K562 (cell line): ENCODE data around the gene FAM186B. TPM values are rescaled to one million over a fixed set of nuclear protein-coding genes. Genes with fewer than 3 reads are reported as not detected.
A peak's percentile ranks its signal among the peaks of the same experiment; 100 is the strongest.

Experiments
- CXXC5 ChIP-seq: fragments of 250-450 bp; sonication (Bioruptor Pico); IDR thresholded peaks from 2 replicates; pipeline ENCODE4 v1.8.0; 2022; ENCODE audit warnings: inconsistent platforms, mild to moderate bottlenecking, moderate library complexity
- DACH1 ChIP-seq: fragments of 450-650 bp; IDR thresholded peaks from 2 replicates; pipeline ENCODE4 v1.6.1; 2018; ENCODE audit not compliant: partially characterized antibody
- E2F6 ChIP-seq, 2 experiments: IDR thresholded peaks; 2 replicates each; pipeline ENCODE4 v1.6.1; 2011; ENCODE audit warnings: borderline replicate concordance in 1 of 2, control low read depth in 1 of 2, low read depth in 1 of 2, low read length in 1 of 2, mild to moderate bottlenecking in 1 of 2, mixed read lengths in 1 of 2, moderate library complexity in 1 of 2; ENCODE audit not compliant: insufficient read depth in 1 of 2, insufficient read length in 1 of 2, poor library complexity in 1 of 2, severe bottlenecking in 1 of 2; ENCODE audit errors: extremely low read depth in 1 of 2
- GABPA ChIP-seq: fragments of 200-800 bp; sonication (Bioruptor generic); conservative IDR thresholded peaks from 2 replicates; pipeline ENCODE4 v1.6.1; 2016; ENCODE audit warnings: low read depth, missing genetic modification characterization, missing compliant biosample characterization
- HNRNPK ChIP-seq: fragments of 200-400 bp; formaldehyde crosslinking; IDR thresholded peaks from one replicate; pipeline ENCODE4 v1.6.1; 2018; ENCODE audit warnings: mild to moderate bottlenecking, low read depth, low read length; ENCODE audit not compliant: poor library complexity, severe bottlenecking
- ILK ChIP-seq: fragments of 450-650 bp; IDR thresholded peaks from 2 replicates; pipeline ENCODE4 v1.6.1; 2016; ENCODE audit warnings: missing genetic modification characterization, low read depth, mild to moderate bottlenecking, missing compliant biosample characterization, moderate library complexity, borderline replicate concordance
- MBD2 ChIP-seq: sonication (generic); IDR thresholded peaks from 2 replicates; pipeline ENCODE4 v1.6.1; 2016; ENCODE audit warnings: low read depth, borderline replicate concordance
- MTF1 ChIP-seq: fragments of 250-450 bp; sonication (Bioruptor Pico); IDR thresholded peaks from 2 replicates; pipeline ENCODE4 v1.9.0; 2021; ENCODE audit warnings: moderate library complexity, mild to moderate bottlenecking, inconsistent platforms, borderline replicate concordance
- PML ChIP-seq: IDR thresholded peaks from 2 replicates; pipeline ENCODE4 v1.6.1; 2012; ENCODE audit warnings: low read length, inconsistent platforms
- POLR2AphosphoS5 ChIP-seq: IDR thresholded peaks from 2 replicates; pipeline ENCODE4 v1.6.1; 2011; ENCODE audit warnings: mild to moderate bottlenecking, low read depth, low read length, moderate library complexity; ENCODE audit not compliant: control insufficient read depth, insufficient read depth
- PPARD ChIP-seq: fragments of 250-450 bp; sonication (Bioruptor Pico); IDR thresholded peaks from 2 replicates; pipeline ENCODE4 v1.8.0; 2022; ENCODE audit warnings: inconsistent platforms, mild to moderate bottlenecking, moderate library complexity
- PREB ChIP-seq: sonication (generic); formaldehyde crosslinking; IDR thresholded peaks from 2 replicates; pipeline ENCODE4 v1.8.1; 2023; ENCODE audit warnings: mild to moderate bottlenecking, missing genetic modification reagents
- PTRF ChIP-seq: fragments of 450-650 bp; IDR thresholded peaks from 2 replicates; pipeline ENCODE4 v1.6.1; 2016; ENCODE audit warnings: mild to moderate bottlenecking, missing genetic modification characterization, missing compliant biosample characterization
- RCOR1 ChIP-seq, 2 experiments: IDR thresholded peaks; 2 replicates each; pipeline ENCODE4 v1.6.1; 2012; ENCODE audit warnings: low read depth in 2 of 2, low read length in 2 of 2, borderline replicate concordance in 1 of 2, improper control_type of control experiment in 1 of 2
- TBP ChIP-seq: optimal IDR thresholded peaks from 2 replicates; pipeline ENCODE3; 2011; ENCODE audit warnings: low read depth, low read length, improper control_type of control experiment
- TEAD4 ChIP-seq, 2 experiments: sonication (generic) in 1 of 2; formaldehyde crosslinking in 1 of 2; IDR thresholded peaks; 2 replicates each; pipeline versions ENCODE4 v1.6.1 to v1.8.0; 2012 to 2022; ENCODE audit warnings: borderline replicate concordance in 1 of 2, inconsistent platforms in 1 of 2, low read length in 1 of 2, mild to moderate bottlenecking in 1 of 2, missing genetic modification reagents in 1 of 2
- ZBTB9 ChIP-seq: fragments of 450-650 bp; formaldehyde crosslinking; IDR thresholded peaks from 2 replicates; pipeline ENCODE4 v1.4.0; 2020; ENCODE audit warnings: mild to moderate bottlenecking, moderate library complexity
- ZNF75A ChIP-seq: fragments of 450-650 bp; formaldehyde crosslinking; IDR thresholded peaks from 2 replicates; pipeline ENCODE4 v1.4.0; 2020; ENCODE audit warnings: mild to moderate bottlenecking
- polyA plus RNA-seq, 8 experiments: library from polyadenylated mRNA; depleted of rRNA in 4 of 8; stranded (reverse) in 5 of 8; unstranded in 3 of 8; fragments of >200 nt; fragmentation: Nextera tagmentation in 2 of 8; fragmentation: Illumina TruSeq in 1 of 8; extraction: Ambion mirVana in 2 of 8; extraction: Trizol in 1 of 8; gene quantifications; 2 replicates each; pipeline versions ENCODE4 v1.2.1 to v1.2.3, GENCODE V29; 2011 to 2014; ENCODE audit warnings: inconsistent platforms in 1 of 8, missing spikeins in 1 of 8
- total RNA-seq, 7 experiments: library from RNA; depleted of rRNA in 6 of 7; stranded (reverse); fragments of >200 nt in 6 of 7; fragmentation: Illumina TruSeq in 2 of 7; extraction: Trizol in 2 of 7; gene quantifications; 2 replicates each; pipeline versions ENCODE4 v1.2.1 to v1.2.3, GENCODE V29; 2011 to 2021; ENCODE audit warnings: low replicate concordance in 1 of 7
- TF ChIP-seq, protein P1 (sequence below), 3 experiments: IDR thresholded peaks in 2 of 3; conservative IDR thresholded peaks in 1 of 3; 2 replicates each; pipeline ENCODE4 v1.5.1; 2011 to 2012; ENCODE audit warnings: low read length in 3 of 3, mild to moderate bottlenecking in 3 of 3, control low read depth in 2 of 3, improper control_type of control experiment in 1 of 3, inconsistent platforms in 1 of 3, low read depth in 1 of 3, mixed read lengths in 1 of 3, moderate library complexity in 1 of 3; ENCODE audit not compliant: insufficient read depth in 2 of 3

Gene FAM186B
- total and polyA plus RNA-seq, 9 of the 15 experiments (the other 6 are each of a cell fraction or from before 2014, with no cell fraction given) = 0.07 to 0.42 (median 0.15) TPM

DNA sequence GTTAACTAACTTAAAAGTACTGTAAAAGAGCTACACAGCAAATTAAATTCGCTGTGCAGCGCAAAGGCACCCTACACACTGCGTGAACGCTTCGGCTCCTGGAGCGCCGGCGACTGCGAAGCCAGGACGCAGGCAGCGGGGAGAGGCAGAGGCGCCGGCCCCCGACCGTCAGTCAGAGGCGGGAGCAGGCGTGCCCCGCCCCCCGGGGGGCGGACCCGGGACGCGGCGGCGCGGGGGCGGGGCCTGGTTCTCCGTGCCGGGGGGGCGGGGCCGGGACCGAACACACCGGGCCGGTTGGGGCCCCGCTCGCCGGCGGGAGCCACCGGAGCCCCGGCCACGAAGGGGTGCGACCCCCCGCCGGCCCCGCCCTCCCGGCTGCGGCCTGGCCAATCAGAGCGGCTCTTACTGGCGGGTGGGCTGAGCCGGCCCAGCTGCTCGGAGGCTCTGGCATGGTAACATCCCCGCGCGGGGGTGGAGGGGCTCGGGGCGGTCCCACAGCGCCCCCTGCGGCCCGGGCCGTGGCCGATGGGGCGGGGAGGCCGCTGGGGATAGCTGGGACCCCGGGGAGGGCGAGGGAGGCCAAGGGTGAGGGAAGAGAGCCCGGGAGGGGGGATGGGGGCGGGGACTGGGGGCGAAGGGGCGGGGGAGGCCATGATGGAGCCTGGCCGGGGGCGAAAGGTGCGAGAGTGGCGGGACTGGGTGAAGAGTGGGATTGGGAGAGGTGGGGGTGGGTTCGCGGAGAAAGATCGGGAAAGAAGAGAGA, 17.9 kb upstream of the FAM186B start, which contains the start of gene PRPF40B (continued):
- TF ChIP-seq ZBTB9 (CRISPR knock-in tag) (0 out of 2 replicates have a peak, but pooled peaks have one; percentile 36), DACH1 (peak; percentile 76), CXXC5 (CRISPR knock-in tag) (peak; percentile 94), ZNF75A (CRISPR knock-in tag) (no peak), MBD2 (0 out of 2 replicates have a peak, but pooled peaks have one; percentile 34), HNRNPK (peak; percentile 87), PTRF (tag) (no peak), POLR2AphosphoS5 (peak; percentile 74), RCOR1 (IDR thresholded peaks at IDR 0.05; ENCODE audit: borderline replicate concordance in 1 of 2, low read depth in 2 of 2, low read length in 2 of 2) (peak in 1 of 2 experiments; percentile 68; a peak in 2 of 4 replicates), MTF1 (CRISPR knock-in tag) (no peak), PREB (CRISPR knock-in tag) (no peak), E2F6 (IDR thresholded peaks at IDR 0.05; ENCODE audit: borderline replicate concordance in 1 of 2, extremely low read depth in 1 of 2, insufficient read depth in 1 of 2, insufficient read length in 1 of 2, low read depth in 1 of 2, low read length in 1 of 2, poor library complexity in 1 of 2, severe bottlenecking in 1 of 2) (peak; percentile 34 to 66), TBP (peak; percentile 74), TEAD4 (IDR thresholded peaks at IDR 0.05; ENCODE audit: low read length) (no peak), TEAD4 (CRISPR knock-in tag; IDR thresholded peaks at IDR 0.05; ENCODE audit: borderline replicate concordance) (no peak), PPARD (no peak), PML (peak; percentile 69; the same call in 1 of the 2 replicates), GABPA (tag) (peak; percentile 43; the same call in 1 of the 2 replicates), ILK (tag) (no peak)
- TF ChIP-seq, protein P1, sequence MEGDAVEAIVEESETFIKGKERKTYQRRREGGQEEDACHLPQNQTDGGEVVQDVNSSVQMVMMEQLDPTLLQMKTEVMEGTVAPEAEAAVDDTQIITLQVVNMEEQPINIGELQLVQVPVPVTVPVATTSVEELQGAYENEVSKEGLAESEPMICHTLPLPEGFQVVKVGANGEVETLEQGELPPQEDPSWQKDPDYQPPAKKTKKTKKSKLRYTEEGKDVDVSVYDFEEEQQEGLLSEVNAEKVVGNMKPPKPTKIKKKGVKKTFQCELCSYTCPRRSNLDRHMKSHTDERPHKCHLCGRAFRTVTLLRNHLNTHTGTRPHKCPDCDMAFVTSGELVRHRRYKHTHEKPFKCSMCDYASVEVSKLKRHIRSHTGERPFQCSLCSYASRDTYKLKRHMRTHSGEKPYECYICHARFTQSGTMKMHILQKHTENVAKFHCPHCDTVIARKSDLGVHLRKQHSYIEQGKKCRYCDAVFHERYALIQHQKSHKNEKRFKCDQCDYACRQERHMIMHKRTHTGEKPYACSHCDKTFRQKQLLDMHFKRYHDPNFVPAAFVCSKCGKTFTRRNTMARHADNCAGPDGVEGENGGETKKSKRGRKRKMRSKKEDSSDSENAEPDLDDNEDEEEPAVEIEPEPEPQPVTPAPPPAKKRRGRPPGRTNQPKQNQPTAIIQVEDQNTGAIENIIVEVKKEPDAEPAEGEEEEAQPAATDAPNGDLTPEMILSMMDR (IDR thresholded peaks at IDR 0.05 in 2 of 3, conservative IDR thresholded peaks at IDR 0.05 in 1 of 3; ENCODE audit: insufficient read depth in 2 of 3, low read depth in 1 of 3, low read length in 3 of 3) = peak; percentile 51 to 88 (median 76); a peak in 5 of 6 replicates
